GM12873 (cell line): ENCODE results near the gene H1-8.

Source experiments
- CTCF ChIP-seq: IDR thresholded peaks from 2 replicates; pipeline ENCODE4 v1.5.1; 2012; ENCODE audit warnings: low read depth, mild to moderate bottlenecking, moderate library complexity, low read length, control low read depth; ENCODE audit not compliant: insufficient read depth; ENCODE audit errors: missing control alignments

H1-8 gene

GRCh38 chr3:129576514-129577352, 33.8 kb downstream of the H1-8 start:
- no peak for TF ChIP-seq CTCF

- no peak for TF ChIP-seq CTCF
Observed at GRCh38 chr3:129577366-129577765, 34.4 kb downstream of the H1-8 start.

- no peak for TF ChIP-seq CTCF
Observed at GRCh38 chr3:129577925-129578786, 35.2 kb downstream of the H1-8 start.

- TF ChIP-seq CTCF = no peak
Observed at GRCh38 chr3:129579991-129580390, 37.0 kb downstream of the H1-8 start.

- TF ChIP-seq CTCF = no peak
Observed at GRCh38 chr3:129581623-129582022, 38.6 kb downstream of the H1-8 start.

- no peak for TF ChIP-seq CTCF
Observed at GRCh38 chr3:129582799-129583198, 39.8 kb downstream of the H1-8 start.

GRCh38 chr3:129583289-129583688, 40.3 kb downstream of the H1-8 start:
- no peak for TF ChIP-seq CTCF
